IPS DF 4.7 (cell line): ENCODE results near the gene UGT1A5.

Experiments
- DNase-seq: peaks from one replicate; pipeline ENCODE4 v3.0.0-alpha.2; 2013; ENCODE audit warnings: low spot score; ENCODE audit errors: extremely low read depth

The UGT1A5 gene

DNA sequence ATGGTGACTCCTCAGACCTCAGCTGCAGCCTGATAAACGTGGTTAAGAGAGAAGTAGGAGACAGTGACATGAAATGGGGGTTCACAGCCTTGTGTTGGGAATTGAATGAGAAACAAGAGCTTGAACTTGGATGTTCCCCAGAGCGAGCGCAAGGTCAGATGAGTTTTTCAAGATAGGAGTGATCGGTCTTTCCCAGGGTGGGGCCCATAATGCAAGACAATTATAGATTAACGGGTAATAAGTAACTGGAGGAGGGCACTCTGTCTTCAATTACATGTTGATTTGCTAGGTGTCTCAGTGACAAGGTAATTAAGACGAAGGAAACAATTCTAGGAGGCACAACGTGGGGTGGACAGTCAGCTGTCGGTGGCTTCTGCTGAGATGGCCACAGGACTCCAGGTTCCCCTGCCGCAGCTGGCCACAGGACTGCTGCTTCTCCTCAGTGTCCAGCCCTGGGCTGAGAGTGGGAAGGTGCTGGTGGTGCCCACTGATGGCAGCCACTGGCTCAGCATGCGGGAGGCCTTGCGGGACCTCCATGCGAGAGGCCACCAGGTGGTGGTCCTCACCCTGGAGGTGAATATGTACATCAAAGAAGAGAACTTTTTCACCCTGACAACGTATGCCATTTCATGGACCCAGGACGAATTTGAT lies at the start of gene UGT1A5:
Gene UGT1A5, plus strand, starts transcription at position 297 of the 651 bp plus-strand sequence. Its CDS starts 85 bp downstream, at position 382.
- no peak for DNase-seq

DNA sequence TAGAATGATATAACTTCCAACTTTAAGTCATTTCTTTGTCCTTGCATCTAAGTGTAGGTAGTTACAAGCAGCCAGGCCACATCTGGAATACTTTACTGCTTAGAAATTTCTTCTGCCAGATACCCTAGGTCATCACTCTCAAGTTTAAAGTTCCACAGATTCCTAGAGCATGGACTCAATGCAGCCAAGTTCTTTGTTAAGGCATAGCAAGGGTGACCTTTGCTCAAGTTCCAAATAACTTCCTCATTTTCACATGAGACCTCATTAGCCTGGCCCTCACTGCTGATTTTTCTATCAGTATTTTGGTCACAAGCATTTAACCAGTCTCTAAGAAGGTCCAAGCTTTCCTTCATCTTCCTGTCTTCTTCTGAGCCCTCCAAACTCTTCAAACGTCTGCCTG lies 48.8 kb upstream of the UGT1A5 start:
- no peak for DNase-seq

DNA sequence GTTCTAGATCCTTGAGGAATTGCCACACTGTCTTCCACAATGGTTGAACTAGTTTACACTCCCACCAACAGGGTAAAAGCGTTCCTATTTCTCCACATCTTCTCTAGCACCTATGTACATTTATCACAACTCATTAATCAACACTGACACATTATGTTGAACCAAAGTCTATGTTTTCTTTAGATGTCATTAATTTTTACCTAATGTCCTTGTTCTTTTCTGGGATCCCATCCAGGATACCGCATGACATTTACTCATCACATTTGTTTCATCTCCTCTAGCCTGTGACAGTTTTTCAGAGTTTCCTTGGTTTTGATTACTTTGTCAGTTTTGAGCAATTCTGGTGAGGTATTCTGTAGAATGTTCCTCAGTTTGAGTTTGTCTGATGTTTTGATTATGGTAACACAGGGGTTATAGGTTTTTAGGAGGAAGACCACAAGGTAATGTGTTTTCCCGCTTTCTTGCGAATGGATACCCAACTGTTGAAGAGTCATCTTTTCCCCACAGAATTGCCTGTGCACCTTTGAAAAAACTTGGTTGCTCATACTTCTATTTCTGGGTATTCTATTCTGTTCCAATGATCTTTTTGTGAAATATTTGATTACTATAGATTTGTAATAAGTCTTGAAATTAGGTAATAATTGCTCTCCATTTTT lies 44.0 kb upstream of the UGT1A5 start:
- no peak for DNase-seq

DNA sequence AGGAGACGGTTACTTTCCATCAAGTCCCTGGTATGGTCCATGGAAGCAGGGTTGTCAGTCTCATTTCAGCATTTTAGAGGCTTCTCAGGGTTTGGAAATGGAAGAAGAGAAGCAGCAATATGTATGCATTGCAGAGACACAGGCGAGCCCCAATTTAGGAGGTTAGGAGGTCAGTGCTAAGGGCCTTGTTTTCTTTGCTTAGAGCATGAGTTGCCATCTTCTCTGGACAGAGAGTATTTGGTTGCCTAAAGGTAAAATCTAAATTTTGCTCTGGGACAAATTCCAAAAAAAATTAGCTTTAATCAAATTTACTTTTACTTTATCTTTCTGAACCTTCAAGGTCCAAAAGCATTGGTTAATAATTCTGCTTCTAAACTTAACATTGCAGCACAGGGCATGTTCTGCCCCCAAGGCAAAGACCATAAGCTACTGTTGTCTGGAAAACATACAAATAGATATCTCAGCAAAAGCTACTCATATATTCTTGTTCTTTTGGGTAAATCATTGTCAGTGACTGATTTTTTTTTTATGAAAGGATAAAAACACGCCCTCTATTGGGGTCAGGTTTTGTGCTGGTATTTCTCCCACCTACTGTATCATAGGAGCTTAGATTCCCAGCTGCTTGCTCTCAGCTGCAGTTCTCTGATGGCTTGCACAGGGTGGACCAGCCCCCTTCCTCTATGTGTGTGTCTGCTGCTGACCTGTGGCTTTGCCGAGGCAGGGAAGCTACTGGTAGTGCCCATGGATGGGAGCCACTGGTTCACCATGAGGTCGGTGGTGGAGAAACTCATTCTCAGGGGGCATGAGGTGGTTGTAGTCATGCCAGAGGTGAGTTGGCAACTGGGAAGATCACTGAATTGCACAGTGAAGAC lies 41.2 kb upstream of the UGT1A5 start, which contains the start of gene UGT1A9:
Gene UGT1A9, plus strand, starts transcription at position 609 of the 872 bp plus-strand sequence. Its CDS starts 37 bp downstream, at position 646.
- no peak for DNase-seq

DNA sequence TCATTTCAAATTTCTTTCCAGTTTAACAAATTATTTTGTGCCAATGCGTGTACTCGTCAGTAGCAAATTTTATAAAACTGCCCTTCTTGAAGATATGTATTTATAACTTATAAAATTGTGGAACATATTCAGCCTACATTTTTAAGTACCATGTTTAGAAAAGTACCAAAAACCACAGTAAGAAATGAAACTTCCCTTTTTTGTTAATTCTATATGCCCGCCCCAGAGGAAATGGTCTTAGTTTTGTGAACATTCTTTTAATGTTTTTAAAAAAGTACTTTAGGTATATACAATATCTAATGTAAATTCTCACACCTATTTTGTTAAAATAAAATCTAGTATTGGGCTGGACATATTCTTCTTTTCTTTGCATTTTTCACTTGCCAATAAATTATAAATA lies 39.8 kb upstream of the UGT1A5 start:
- no peak for DNase-seq

DNA sequence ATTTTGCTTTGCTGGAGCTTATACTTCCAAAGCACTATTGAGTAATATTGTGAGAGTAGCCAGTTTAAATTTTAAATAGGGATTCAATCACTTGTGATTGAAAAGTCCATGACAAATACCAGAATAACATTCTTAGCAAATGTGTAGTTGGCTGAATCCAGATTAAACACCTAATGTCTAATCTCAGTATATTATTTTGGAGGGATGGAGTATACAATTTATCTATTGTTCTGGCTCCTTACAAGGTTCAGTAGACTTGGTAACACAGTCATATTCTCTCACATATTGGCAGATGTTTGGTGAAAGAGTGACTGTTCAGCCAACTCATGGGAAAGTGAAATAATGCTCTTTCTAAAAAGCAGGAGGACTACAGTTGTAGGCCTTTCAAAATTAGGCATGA lies 38.8 kb upstream of the UGT1A5 start:
- no peak for DNase-seq

DNA sequence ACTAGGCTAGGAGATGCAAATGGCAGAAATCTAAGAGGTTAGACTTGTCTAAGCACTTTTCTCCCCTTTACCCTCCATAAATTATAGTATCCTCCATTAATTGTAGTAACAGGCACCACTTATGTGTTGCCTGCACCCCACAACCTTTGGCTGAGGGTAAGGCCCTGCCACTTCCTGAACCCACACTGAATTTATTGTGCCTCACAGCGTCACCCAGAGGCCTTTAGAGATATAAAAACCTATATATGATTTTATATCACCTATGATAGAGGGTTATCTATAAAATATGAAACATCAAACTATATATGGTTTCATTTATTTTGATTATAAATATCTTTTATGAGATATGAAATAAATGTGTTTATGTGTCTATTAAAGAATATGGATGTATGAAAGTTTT lies 38.4 kb upstream of the UGT1A5 start:
- no peak for DNase-seq

DNA sequence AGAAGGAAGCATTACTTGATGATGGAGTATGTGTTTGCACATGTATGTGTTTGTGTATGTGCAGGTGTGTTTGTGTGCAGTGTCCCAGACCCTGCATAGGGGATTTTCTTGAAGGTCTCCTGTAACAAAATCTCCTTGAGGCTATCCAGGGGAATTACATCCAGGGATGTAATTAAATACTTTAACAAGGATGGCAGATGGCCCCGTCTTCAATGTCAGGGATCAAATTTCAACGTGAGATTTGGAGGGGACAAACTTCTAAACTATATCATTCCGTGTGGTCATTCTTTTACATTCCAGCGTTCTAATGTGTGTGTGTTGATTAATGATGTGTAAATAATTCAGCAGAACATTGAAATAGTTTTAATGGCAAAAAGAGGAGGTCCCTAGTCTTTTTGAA lies 37.7 kb upstream of the UGT1A5 start:
- DNase-seq = no peak

DNA sequence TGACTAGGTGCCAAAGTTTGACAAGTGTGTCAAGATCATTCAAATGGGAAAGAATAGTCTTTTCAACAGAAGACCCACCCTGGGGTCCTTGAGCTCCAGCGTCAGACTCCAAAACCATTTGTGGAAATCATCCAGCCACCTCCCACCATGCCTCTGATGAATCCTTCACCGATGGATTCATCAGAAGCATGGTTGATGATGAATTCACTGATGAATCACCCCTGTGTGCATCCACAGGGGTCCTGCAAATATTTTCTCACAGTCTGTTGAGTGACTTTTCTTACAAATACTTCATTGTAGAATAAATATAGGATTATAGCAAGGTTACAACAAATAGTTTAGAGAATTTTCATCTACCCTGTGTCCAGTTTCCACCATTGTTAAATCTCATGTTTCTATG lies 36.7 kb upstream of the UGT1A5 start:
- DNase-seq = no peak

DNA sequence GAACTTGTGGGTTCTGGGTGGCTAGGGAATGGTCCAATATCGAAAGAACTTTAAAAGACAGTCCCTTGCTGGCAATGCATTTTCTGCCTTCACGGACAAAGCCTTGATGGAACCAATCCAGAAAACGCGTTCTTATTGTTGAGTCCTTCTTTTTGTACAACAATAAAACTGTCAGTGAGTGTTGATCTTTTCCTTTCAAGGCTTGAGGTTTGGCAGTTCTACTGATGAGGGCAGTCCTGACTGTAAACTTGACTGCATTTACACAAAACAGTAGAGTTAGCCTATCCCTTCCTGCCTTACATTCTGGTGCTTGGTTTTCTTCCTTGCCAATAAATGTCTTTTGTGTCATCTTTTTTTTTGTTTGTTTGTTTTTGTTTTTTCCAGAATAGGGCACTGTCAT lies 33.5 kb upstream of the UGT1A5 start:
- no peak for DNase-seq

DNA sequence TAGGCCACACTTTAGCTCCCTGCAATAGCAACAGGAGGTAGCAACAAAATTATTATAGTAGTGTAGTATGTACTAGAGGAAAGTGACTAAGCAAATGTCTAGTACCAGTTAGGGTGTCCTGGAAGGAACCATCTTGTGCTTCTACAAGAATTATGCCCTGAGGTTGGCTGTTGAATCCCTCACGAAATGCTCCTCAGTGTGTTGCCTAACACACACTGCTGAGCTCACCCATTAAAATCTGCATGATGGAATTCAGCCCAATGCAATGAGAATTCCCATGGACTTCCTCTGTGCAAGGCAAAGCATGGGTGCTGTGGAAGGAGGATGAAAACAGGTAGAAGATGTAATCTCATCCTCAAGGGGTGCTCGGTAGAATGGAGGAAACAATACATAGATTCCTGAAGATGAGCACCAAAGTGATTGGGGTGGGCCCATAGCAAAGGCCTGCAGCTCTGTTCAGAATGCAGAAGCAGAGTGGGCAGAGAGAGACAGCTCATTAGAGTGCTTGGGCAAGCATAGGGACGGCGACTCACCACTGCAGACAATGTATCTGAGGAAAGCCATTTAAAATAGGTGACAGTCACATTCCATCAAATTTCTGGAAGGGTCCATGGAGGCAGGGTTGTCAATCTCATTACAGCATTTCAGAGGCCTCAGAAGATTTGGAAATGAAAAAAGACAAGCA lies 32.2 kb upstream of the UGT1A5 start:
- DNase-seq = no peak

DNA sequence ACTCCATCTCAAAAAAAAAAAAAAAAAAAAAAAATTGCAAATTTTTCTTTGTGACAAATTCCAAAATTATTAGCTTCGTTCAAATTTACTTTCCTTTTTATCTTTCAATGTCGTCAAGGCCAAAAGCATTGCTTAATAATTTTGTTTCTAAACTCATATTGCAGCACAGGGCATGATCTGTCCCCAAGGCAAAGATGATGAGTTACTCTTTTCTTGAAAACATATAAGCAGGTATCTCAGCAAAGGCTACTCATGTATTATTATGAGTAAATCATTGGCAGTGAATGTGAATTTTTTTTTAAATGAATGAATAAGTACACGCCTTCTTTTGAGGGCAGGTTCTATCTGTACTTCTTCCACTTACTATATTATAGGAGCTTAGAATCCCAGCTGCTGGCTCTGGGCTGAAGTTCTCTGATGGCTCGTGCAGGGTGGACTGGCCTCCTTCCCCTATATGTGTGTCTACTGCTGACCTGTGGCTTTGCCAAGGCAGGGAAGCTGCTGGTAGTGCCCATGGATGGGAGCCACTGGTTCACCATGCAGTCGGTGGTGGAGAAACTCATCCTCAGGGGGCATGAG lies 31.1 kb upstream of the UGT1A5 start, which contains the start of gene UGT1A7:
Gene UGT1A7, plus strand, starts transcription at position 381 of the 579 bp plus-strand sequence. Its CDS starts 37 bp downstream, at position 418.
- DNase-seq = no peak

DNA sequence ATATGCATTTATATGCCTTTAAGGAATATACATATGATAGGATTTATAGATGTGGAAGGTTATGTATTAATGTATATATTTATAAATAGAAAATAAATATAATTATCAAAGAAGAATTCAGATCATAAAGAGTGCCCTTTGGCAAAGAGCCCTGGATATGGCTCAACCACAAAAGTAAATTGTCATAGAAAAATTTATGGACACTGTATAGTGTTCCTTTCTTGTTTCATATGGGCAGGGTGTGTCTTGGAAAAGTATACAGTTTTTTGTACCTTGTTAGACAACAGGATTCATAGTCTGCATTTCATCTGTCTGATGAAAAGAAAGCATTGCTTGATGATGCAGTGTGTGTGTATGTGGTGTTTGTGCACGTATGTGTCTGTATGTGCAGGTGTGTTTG lies 28.1 kb upstream of the UGT1A5 start:
- DNase-seq = no peak

DNA sequence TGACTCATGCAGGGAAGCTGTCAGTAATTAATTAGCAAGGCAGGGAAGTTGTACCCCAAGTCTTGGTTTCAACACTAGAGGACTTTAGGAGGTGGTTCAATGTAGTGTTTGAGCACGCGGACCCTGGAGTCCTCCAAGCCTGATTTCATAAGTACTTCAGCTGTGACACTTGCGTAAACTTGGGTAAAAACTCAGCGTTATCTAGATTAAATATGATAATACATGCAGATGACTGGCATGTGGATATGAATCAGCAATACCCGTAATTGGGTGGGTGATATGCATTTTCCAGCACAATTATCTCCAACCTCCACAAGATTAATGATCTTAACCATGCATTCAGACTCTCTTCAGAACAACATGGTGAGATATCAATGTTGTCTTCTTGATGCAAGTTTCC lies 25.8 kb upstream of the UGT1A5 start:
- no peak for DNase-seq

DNA sequence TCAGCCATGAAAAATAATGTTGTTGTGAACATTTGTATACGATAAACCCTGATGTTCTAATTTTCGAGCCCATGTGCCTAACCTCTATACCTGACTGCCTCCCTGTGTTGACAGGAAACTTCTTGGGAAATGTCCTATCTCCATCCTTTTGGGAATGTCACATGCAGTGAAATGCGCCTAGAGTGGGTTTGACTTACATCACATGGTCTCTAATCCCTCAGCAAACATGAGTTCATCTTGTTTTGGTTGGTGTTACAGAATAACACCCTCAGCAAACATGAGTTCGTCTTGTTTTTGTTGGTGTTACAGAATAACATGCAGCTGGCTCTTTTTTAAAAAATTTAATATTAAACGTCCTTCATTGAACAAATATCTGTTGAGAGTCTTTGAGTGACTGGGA lies 24.4 kb upstream of the UGT1A5 start:
- no peak for DNase-seq

DNA sequence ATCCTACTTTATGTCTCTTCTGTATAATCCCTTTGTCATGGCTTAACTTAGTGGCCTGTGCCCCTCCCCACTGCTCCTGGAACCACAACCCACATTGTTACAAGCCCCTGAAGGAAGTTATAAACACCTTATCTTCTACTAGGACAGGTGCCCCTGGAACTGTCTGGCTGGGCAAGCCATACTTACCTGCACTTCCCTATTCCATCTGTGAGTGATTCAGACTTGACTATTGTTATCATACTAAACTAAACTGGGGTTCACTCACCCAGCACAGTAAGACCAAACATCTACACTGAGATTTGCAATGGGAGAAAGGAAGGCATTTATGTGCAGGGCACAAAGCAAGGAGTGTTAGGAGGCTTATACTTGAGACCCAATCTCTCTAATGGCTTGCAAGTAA lies 23.7 kb upstream of the UGT1A5 start:
- no peak for DNase-seq

DNA sequence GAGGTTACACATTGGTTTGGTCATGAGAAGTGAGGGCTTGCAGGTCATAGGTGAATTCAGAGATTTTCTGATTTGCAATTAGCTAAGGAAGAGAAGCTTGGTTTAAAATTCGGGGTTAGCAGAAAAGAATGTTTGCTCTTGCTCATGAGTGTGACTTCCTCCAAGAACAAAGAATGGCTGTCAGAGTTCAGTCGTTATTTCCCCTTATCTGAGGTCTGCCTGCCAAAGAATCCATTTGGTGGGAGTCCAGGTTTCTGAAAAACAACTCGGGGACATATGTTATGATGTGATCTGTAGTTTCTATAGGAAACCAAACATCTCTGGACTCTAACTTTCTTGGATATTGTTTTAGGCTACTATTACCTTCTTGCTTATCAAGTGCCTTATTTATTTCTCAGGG lies 23.2 kb upstream of the UGT1A5 start:
- DNase-seq = no peak

DNA sequence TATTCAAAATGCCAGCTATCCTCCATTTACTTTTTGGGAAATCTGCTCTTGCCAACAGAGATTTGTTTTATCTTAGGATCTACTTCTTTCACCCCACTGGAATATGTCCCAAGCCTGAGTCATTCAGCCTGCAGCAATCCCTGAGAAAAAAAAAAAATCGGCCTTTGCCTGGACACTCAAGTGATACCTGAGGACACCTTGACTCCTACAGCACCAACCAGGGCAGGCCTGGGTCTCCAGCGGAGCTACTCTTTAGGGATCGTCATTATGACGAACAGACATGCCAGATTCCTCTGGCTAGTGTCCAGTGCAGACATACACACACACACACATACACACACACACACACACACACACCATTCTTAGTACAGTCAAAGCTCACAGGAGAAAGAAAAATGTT lies 22.3 kb upstream of the UGT1A5 start:
- DNase-seq = no peak

DNA sequence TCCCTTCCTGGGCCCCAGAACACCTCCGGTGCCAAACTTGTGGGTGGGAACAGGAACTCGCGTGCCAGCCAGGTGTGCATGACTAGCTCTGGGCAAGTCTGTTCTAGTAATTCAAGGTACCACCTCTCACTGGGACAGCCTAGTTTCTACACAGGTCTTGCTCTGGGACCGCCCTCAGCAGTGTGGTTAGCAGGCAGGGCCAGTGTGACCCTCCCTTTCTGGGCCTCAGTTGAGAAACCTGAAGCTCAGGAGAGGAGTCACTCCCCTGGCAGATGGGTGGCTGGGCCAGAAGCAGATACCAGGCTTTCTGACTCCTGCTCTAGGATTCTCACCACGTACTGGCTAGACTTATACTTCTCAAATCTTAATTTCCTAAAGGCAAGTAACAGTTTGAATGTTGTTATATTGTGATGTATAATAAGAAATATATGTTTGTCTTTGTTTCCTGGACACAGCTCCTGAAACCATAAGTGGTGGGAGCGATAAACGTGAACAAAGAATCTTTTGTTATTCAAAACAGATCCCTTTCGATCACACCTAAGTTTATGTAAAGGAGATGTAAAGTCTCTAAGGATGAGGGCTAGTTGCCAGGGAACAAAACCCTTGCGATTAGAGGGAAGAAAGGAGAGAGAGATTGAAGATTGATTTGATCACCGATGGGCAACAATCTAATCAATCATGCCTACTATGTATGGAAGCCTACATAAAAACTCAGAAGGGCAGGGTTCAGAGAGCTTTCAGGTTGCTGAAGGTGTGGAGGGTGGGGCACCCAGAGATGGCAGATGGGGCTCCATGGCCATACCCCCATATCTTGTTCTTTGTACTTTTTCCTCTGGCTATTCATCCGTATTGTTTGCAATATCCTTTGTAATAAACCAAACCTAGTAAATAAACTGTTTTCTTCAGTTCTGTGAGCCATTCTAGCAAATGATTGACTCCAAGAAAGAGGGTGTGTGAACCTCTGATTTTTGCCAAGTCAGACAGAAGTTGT lies 21.0 kb upstream of the UGT1A5 start:
- no peak for DNase-seq

DNA sequence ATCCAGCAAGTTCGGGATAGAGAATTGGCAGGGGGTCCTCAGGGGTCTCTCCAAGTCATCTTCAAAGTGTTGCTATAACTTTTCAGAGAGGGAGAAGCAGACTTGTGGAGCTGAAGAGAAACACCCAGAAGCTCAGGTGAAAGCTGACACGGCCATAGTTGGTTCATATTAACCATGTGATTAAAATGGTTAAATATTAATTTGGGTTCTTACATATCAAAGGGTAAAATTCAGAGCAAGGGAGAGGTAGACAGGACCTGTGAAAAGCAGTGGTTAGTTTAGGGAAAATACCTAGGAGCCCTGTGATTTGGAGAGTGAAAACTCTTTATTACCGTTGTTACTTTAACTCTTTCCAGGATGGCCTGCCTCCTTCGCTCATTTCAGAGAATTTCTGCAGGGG lies 20.1 kb upstream of the UGT1A5 start, which contains the start of gene UGT1A6:
Gene UGT1A6, plus strand, starts transcription at position 243 of the 400 bp plus-strand sequence. Its CDS starts 115 bp downstream, at position 358.
- no peak for DNase-seq
